IPS DF 19.7 (cell line): ENCODE results near the gene PSD2.

Experiments used
- DNase-seq: peaks from one replicate; pipeline ENCODE4 v3.0.0-alpha.2; 2013; ENCODE audit warnings: low read depth, low spot score

Gene PSD2

GRCh38 chr5:139854953-139855352 is 59.3 kb downstream of the PSD2 start:
- DNase-seq, result no peak

- no peak for DNase-seq
These were observed 59.8 kb downstream of the PSD2 start for GRCh38 chr5:139855451-139855850.

GRCh38 chr5:139855946-139856540 is 60.4 kb downstream of the PSD2 start:
- DNase-seq, result no peak

- no peak for DNase-seq
These were observed 61.1 kb downstream of the PSD2 start for GRCh38 chr5:139856714-139857113.

GRCh38 chr5:139859013-139859412 is 63.4 kb downstream of the PSD2 start:
- no peak for DNase-seq

- DNase-seq, result no peak
These were observed 65.6 kb downstream of the PSD2 start for GRCh38 chr5:139861021-139861888.

GRCh38 chr5:139861889-139862207 is 66.2 kb downstream of the PSD2 start:
- DNase-seq, result no peak

GRCh38 chr5:139862313-139862712 is 66.7 kb downstream of the PSD2 start:
- DNase-seq, result no peak

GRCh38 chr5:139862803-139863202 is 67.2 kb downstream of the PSD2 start:
- DNase-seq, result no peak

GRCh38 chr5:139863361-139863760 is 67.8 kb downstream of the PSD2 start:
- DNase-seq, result no peak

GRCh38 chr5:139863855-139864558 is 68.4 kb downstream of the PSD2 start:
- no peak for DNase-seq

GRCh38 chr5:139864716-139865483 is 69.3 kb downstream of the PSD2 start:
- DNase-seq, result no peak

- no peak for DNase-seq
These were observed 71.5 kb downstream of the PSD2 start for GRCh38 chr5:139867109-139867508.

GRCh38 chr5:139867581-139867980 is 72.0 kb downstream of the PSD2 start:
- no peak for DNase-seq

GRCh38 chr5:139869042-139869790 is 73.6 kb downstream of the PSD2 start:
- DNase-seq, result no peak

- DNase-seq, result no peak
These were observed 75.1 kb downstream of the PSD2 start for GRCh38 chr5:139870677-139871076.

- DNase-seq, result no peak
These were observed 76.0 kb downstream of the PSD2 start for GRCh38 chr5:139871614-139872013.

GRCh38 chr5:139872052-139872766 is 76.6 kb downstream of the PSD2 start:
- DNase-seq, result no peak

GRCh38 chr5:139872851-139873794 is 77.5 kb downstream of the PSD2 start:
- no peak for DNase-seq
